ENCODE data around the gene RALGPS1. TPM values are rescaled to one million over a fixed set of nuclear protein-coding genes. Genes with fewer than 3 reads are reported as not detected.

The RALGPS1 gene
- total RNA-seq, 2 experiments from 2014 or later, result 1.9 to 4.4 TPM

GRCh38 chr9:127109212-127109711, 194.7 kb downstream of the RALGPS1 start:
- CTCF ChIA-PET, result no interaction called here
- H3K4me3 Mint-ChIP-seq, result no peak overlapping the region

DNA sequence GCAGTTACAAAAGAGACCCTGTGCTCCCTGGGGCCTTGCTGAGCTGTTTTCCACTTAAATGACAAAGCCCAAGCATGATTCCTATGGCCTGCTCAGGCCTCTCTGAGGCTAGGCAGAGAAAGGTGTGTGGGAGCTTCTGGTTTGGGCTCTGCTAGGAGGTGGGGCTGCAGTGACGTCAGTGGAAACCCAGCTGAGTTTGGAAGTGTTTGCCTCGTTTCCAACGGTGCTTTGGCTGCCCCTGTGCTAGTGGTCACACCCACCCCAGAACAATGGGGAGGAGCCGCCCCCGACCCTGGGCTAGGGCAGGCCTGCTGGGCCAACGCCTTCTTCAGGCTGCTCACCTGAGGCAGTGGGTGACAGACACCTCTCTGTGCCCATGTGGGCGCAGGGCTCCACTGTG, 197.5 kb downstream of the RALGPS1 start:
- Mint-ChIP-seq H3K4me1 (peaks cover 17% of the 10 kb centered on the region), H3K9me3 (ENCODE audit: low read depth) (no peaks in the 10 kb centered on the region), H3K27me3 (no peaks in the 10 kb centered on the region), H3K36me3 (no peaks in the 10 kb centered on the region), H3K4me3 (no peak overlapping the region), H3K27ac (no peak overlapping the region)
- no peak for ATAC-seq
- DNase-seq, result no peak
- CTCF ChIA-PET, result interaction anchor here (1.3 kb wide), 1 partner anchor 146 kb away, joined by 3 read pairs; no protein-coding TSS in a partner anchor

More at GRCh38 chr9:127109212-127109711, 194.7 kb downstream of the RALGPS1 start:
- Mint-ChIP-seq H3K9me3 (ENCODE audit: low read depth) (no peaks in the 10 kb centered on the region), H3K36me3 (no peaks in the 10 kb centered on the region), H3K4me1 (no peaks in the 10 kb centered on the region), H3K27ac (no peak overlapping the region), H3K27me3 (no peaks in the 10 kb centered on the region)
- DNase-seq (no peak), ATAC-seq (no peak)

- H3K9me3 Mint-ChIP-seq (ENCODE audit: low read depth), result no peaks in the 10 kb centered on the region
- peaks cover 20% of the 10 kb centered on the region for H3K4me1 Mint-ChIP-seq
- ATAC-seq, result no peak
- CTCF ChIA-PET, result interaction anchor here (0.5 to 1.3 kb wide), 2 partner anchors 147 to 217 kb away, joined by 3 read pairs; no protein-coding TSS in a partner anchor
- DNase-seq, result no peak
- no peaks in the 10 kb centered on the region for H3K27me3 Mint-ChIP-seq
- H3K36me3 Mint-ChIP-seq, result no peaks in the 10 kb centered on the region
- no peak overlapping the region for H3K4me3 Mint-ChIP-seq
- H3K27ac Mint-ChIP-seq, result no peak overlapping the region
These were observed 198.2 kb downstream of the RALGPS1 start for GRCh38 chr9:127112735-127113161.

DNA sequence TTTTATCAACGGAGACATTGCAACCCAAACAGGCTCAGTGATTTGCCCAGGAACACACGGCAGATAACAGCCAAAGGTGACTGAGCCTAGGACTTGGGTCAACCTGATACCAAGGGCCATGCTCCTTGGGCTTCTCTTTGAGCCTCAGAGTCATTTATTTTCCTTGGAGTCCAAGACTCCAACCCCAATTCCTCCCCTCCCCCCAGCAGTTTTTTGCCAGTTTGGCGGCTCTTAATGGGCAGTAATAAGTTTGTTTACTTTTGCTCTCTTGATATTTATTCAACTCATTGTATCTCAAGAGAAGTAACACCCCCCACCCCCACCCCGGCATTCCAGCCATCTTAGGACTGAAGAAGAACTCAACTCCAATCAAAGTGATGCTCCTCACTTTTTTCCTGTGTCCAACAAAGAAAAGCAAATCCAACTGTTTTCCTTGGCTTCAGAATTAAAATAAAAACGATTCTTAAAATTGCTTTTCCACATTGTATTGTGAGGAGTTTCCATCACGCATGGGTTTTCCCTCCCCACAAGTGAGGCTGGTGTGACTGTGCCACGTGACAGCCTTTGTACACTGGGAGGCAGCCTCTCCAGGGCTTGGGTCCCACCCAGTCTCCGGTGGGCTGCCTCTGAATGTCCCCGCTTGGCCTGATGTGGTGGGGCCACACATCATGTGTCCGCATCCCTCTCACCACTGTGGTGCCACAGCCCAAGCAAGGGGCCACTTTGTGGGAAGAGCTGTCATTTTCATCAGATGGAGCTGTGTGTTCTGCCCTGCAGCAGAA, 198.8 kb downstream of the RALGPS1 start:
- H3K27ac Mint-ChIP-seq, result no peak overlapping the region
- DNase-seq (no peak), ATAC-seq (no peak)
- no peaks in the 10 kb centered on the region for H3K9me3 Mint-ChIP-seq (ENCODE audit: low read depth)
- H3K36me3 Mint-ChIP-seq, result no peaks in the 10 kb centered on the region
- no peaks in the 10 kb centered on the region for H3K27me3 Mint-ChIP-seq
- no peak overlapping the region for H3K4me3 Mint-ChIP-seq
- peaks cover 20% of the 10 kb centered on the region for H3K4me1 Mint-ChIP-seq
- CTCF ChIA-PET, result interaction anchor here (1.3 kb wide), 1 partner anchor 148 kb away, joined by 3 read pairs; no protein-coding TSS in a partner anchor

- CTCF ChIA-PET, result no interaction called here
- Mint-ChIP-seq H3K27ac (no peak overlapping the region), H3K27me3 (no peaks in the 10 kb centered on the region), H3K4me1 (peaks cover 25% of the 10 kb centered on the region), H3K4me3 (no peak overlapping the region), H3K36me3 (no peaks in the 10 kb centered on the region), H3K9me3 (ENCODE audit: low read depth) (no peaks in the 10 kb centered on the region)
- DNase-seq, result no peak
- no peak for ATAC-seq
These were observed 200.0 kb downstream of the RALGPS1 start for GRCh38 chr9:127114606-127115005.

DNA sequence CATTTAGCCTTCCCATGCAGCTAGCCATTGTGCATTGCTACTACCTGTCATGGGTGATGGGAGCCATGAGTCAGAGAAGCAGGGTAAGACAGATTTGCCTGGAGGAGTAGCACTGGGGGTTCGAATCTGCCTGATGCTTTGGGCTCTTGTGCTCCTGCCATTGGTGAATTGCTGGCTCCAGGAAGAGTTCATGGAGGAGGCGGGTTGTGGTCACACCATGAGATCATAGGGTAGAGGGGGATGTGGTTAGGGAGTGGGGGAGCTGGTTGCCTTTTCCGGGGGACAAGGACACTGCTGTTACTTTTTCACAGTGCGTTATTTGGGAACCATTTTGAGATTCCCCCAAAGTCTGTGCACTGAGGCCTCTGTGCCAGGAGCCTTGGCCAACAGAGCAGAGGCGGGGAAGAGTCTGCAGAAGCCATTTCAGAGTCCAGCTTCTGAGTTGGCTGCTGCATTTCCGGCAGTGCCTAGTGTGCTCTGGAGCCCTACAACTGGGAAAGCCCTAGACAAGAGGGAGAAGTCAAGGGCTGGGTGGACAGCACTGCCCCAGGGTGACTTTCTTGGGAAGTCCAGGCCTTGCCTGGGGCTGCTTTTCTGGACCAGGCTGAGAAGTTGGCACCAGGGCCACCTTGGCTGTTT, 201.6 kb downstream of the RALGPS1 start:
- Mint-ChIP-seq H3K4me3 (no peak overlapping the region), H3K27me3 (peaks cover 13% of the 10 kb centered on the region), H3K27ac (peak overlapping the region; percentile 58), H3K9me3 (ENCODE audit: low read depth) (no peaks in the 10 kb centered on the region), H3K4me1 (peaks cover 25% of the 10 kb centered on the region), H3K36me3 (no peaks in the 10 kb centered on the region)
- CTCF ChIA-PET, result interaction anchor here (0.7 to 1.3 kb wide), 5 partner anchors 10 to 174 kb away, joined by 3 to 4 read pairs (median 4); no protein-coding TSS in a partner anchor
- ATAC-seq, result peak; percentile 39
- peak; percentile 65 for DNase-seq

GRCh38 chr9:127116957-127117356, 202.4 kb downstream of the RALGPS1 start:
- Mint-ChIP-seq H3K4me1 (peaks cover 25% of the 10 kb centered on the region), H3K27me3 (peaks cover 20% of the 10 kb centered on the region), H3K36me3 (no peaks in the 10 kb centered on the region), H3K9me3 (ENCODE audit: low read depth) (no peaks in the 10 kb centered on the region), H3K27ac (peak overlapping the region; percentile 49), H3K4me3 (no peak overlapping the region)
- ATAC-seq, result peak; percentile 39
- no peak for DNase-seq
- CTCF ChIA-PET, result interaction anchor here (0.7 to 1.3 kb wide), 4 partner anchors 10 to 131 kb away, joined by 3 to 4 read pairs (median 4); no protein-coding TSS in a partner anchor

DNA sequence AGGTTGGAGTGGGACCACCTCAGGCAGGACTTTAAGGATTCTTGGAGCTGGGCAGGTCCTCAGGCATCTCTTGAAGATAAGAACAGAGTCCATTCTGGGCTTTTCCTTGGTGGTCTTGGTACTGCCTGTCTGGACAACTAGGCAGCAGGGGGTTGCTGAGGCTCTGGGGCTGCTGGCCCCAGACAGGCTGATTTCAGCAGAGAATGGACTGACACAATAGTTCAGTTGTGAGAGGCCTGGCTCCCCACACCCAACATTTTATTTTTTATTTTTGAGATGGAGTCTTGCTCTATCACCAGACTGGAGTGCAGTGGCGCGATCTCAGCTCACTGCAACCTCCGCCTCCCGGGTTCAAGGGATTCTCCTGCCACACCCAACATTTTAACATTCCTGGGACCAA, 203.2 kb downstream of the RALGPS1 start:
- ATAC-seq (no peak), DNase-seq (no peak)
- H3K9me3 Mint-ChIP-seq (ENCODE audit: low read depth), result no peaks in the 10 kb centered on the region
- H3K4me3 Mint-ChIP-seq, result no peak overlapping the region
- peaks cover 26% of the 10 kb centered on the region for H3K27me3 Mint-ChIP-seq
- H3K27ac Mint-ChIP-seq, result no peak overlapping the region
- CTCF ChIA-PET, result no interaction called here
- no peaks in the 10 kb centered on the region for H3K36me3 Mint-ChIP-seq
- peaks cover 25% of the 10 kb centered on the region for H3K4me1 Mint-ChIP-seq

GRCh38 chr9:127118597-127119319, 204.2 kb downstream of the RALGPS1 start:
- H3K4me1 Mint-ChIP-seq, result peaks cover 25% of the 10 kb centered on the region

DNA sequence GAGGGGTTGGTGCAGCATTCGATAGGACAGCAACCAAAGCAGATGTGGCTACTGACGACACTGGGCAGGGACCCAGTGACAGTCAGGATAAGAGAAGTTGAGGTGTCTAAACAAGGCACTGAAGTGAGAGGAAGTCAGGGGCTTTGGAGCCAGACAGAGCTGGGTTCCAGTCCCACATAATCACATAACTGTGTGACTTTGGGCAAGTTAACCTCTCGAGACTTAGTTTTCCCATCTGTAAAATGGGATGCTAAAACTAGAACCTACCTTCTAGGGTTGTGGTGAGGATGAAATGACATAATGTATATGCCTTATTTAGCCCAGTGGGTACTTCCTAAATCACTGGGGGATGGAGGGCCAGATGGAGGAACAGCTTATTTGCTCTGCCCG, 204.7 kb downstream of the RALGPS1 start:
- no peak overlapping the region for H3K27ac Mint-ChIP-seq
- DNase-seq (no peak), ATAC-seq (no peak)
- H3K4me1 Mint-ChIP-seq, result peaks cover 25% of the 10 kb centered on the region
- CTCF ChIA-PET, result interaction anchor here (1.3 to 1.5 kb wide), 2 partner anchors 13 to 80 kb away, joined by 3 to 6 read pairs; no protein-coding TSS in a partner anchor
- no peaks in the 10 kb centered on the region for H3K36me3 Mint-ChIP-seq
- H3K27me3 Mint-ChIP-seq, result peaks cover 40% of the 10 kb centered on the region
- no peak overlapping the region for H3K4me3 Mint-ChIP-seq
- no peaks in the 10 kb centered on the region for H3K9me3 Mint-ChIP-seq (ENCODE audit: low read depth)

More at GRCh38 chr9:127118597-127119319, 204.2 kb downstream of the RALGPS1 start:
- Mint-ChIP-seq H3K27ac (no peak overlapping the region), H3K36me3 (no peaks in the 10 kb centered on the region), H3K27me3 (peaks cover 35% of the 10 kb centered on the region), H3K4me3 (no peak overlapping the region), H3K9me3 (ENCODE audit: low read depth) (no peaks in the 10 kb centered on the region)
- no peak for ATAC-seq
- CTCF ChIA-PET, result interaction anchor here (1.5 kb wide), 1 partner anchor 80 kb away, joined by 6 read pairs; no protein-coding TSS in a partner anchor
- DNase-seq, result no peak

DNA sequence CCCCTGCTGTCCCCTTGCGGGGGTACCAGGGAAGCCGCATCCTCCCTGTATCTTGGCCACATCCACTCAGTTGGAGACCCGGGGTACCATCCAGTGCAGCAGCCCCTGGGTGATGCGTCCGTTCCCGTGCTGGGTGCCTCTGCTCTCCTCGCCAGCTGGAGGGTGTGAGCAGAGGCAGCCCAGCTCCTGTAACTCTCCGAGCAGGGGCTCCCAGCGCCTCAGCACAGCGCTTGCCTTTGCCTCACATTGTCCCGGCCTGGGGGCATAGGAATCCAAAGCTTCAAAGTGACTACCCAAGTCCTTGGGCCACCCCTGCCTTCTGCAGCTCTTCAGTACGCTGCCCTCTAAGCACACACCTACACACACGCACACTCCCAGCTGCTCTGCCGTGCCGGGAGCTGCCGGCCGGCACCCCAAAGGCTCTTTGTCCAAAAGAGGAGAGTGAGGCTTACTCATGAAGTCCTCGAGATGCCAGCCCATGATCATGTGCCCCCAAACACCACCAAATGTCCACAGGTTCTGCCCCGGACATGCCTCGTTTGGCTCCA, 207.1 kb downstream of the RALGPS1 start:
- Mint-ChIP-seq H3K36me3 (no peaks in the 10 kb centered on the region), H3K27me3 (peaks cover 62% of the 10 kb centered on the region), H3K27ac (no peak overlapping the region), H3K9me3 (ENCODE audit: low read depth) (no peaks in the 10 kb centered on the region), H3K4me1 (peaks cover 12% of the 10 kb centered on the region), H3K4me3 (no peak overlapping the region)
- CTCF ChIA-PET, result interaction anchor here (1.1 kb wide), 1 partner anchor 42 kb away, joined by 4 read pairs; no protein-coding TSS in a partner anchor
- ATAC-seq, result no peak
- no peak for DNase-seq

DNA sequence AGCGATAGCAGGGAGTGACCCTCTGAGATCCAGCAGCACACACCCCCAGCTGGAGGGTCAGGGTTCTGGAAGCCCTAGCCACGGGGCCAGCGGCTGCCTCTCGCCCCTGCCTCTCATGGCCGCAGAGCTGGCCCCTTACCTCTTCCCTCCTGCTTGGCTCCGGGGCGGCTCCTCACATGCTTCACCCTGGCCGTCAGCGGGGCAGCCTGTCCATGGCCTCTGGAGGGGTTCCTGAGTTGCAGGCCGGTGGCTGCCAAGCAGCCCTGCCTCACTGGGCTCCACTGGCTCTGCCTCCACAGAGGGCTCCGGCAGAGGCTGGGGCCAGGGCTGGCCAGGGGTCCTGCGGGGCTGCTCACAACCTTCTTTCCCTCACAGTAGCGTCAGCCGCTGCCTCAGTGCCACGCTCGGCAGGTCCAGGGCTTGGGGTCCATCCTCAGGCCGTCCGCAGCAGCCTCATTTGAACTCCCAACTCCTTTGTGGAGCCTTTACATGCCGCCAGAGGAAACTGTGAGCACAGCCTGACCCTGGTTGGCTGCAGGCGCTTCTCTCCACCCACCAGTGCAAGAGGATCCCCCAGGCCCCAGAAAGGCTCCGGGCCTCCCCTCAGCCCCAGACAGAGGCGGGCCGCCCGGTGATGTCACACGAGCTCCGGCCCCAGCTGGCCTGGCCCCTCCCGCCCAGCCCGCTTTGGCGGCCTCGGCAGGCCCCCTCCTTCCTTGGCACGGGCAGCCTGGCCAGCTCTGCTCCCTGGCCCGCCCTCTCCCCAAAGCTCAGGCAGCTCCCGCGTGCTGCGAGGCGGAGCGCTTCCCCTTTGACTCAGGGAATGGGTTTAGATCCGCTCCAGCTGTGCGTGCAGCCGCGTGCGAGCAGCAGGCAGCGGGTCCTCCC, 207.8 kb downstream of the RALGPS1 start, which contains the start of gene ANGPTL2:
Gene ANGPTL2 (minus strand): TSS at position 460 of the 888 bp plus-strand sequence. CDS start 13,904 bp downstream, outside the sequence.
- H3K27ac Mint-ChIP-seq, result no peak within 1 kb of the TSS
- CTCF ChIA-PET, result interaction anchor here (1.4 kb wide), 1 partner anchor 50 kb away, joined by 3 read pairs; no protein-coding TSS in a partner anchor

More for the DNA sequence above, 207.8 kb downstream of the RALGPS1 start, which contains the start of gene ANGPTL2:
- DNase-seq, result no peak
- Mint-ChIP-seq H3K9me3 (ENCODE audit: low read depth) (no peaks in the 10 kb centered on the region), H3K4me3 (no peak within 1 kb of the TSS), H3K36me3 (no peaks in the 10 kb centered on the region), H3K27me3 (peaks cover 69% of the 10 kb centered on the region), H3K4me1 (peaks cover 6% of the 10 kb centered on the region)
- ATAC-seq, result peak; percentile 23
